ENCODE measurements around the gene STC2. TPM values are rescaled to one million over a fixed set of nuclear protein-coding genes. Genes with fewer than 3 reads are reported as not detected.

The STC2 gene
- total and polyA plus RNA-seq, 4 donors, result 0.79 to 2.2 (median 1.8) TPM

DNA sequence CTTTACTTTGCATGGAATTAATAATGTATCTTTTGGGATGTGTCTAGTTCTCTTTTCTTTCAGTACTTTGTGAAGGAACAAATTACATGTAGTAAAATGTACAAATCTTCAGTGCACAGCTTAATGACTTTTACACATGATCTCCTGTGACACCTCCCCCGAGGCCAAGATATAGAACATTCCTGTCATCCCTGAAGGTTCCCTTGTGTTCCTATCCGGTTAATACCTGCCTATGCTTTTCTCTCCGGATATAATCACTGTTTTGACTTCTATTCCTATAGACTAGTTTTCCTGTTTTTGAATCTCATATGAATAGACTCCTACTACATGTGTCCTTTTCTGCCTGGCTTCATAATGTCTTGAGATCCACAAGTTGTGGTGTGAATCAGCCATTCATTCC lies 21.5 kb downstream of the STC2 start:
- no peak for DNase-seq (ENCODE audit: low read depth in 4 of 6, low spot score in 6 of 6)
- Histone ChIP-seq H3K4me1 (ENCODE audit: control insufficient read depth, insufficient read depth, low read length) (peaks cover 33% of the 10 kb centered on the region), H3K4me3 (ENCODE audit: low read depth, low read length) (no peak overlapping the region), H3K27me3 (ENCODE audit: control insufficient read depth, insufficient read depth, low read length) (peaks cover 2% of the 10 kb centered on the region), H3K36me3 (ENCODE audit: control insufficient read depth, insufficient read depth, low read length) (no peaks in the 10 kb centered on the region), H3K9me3 (ENCODE audit: control insufficient read depth, insufficient read depth, low read length) (peaks cover 2% of the 10 kb centered on the region), H3K27ac (ENCODE audit: low read depth, low read length) (no peak overlapping the region)
- 93% methylated on average over 2 of the region's 3 CpGs for WGBS (ENCODE audit: insufficient coverage)

DNA sequence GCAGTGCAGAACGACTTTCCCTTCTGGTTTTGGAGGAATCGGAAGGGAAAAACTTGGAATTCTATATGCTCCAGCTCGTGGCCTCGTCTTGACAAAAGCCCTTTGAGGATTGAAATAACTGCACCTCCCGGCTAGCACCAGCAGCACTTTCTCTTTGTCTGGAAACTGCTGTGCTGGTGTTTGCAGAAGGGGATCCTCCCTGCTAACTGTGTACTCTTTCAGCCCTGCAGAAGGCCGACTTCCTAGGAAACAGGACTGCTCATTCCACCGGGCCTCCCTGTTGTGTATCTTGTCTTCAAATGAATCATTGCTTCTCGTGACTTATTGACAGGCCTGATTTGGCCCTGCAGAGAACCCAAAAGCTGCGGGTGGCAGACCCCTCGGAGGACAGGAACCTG lies 23.6 kb downstream of the STC2 start:
- H3K9me3 ChIP-seq (ENCODE audit: control insufficient read depth, insufficient read depth, low read length), result peaks cover 2% of the 10 kb centered on the region
- peaks cover 15% of the 10 kb centered on the region for H3K4me1 ChIP-seq (ENCODE audit: control insufficient read depth, insufficient read depth, low read length)
- whole genome bisulfite sequencing (ENCODE audit: insufficient coverage), result 39% methylated on average over 9 of the region's 10 CpGs
- no peaks in the 10 kb centered on the region for H3K36me3 ChIP-seq (ENCODE audit: control insufficient read depth, insufficient read depth, low read length)
- H3K27me3 ChIP-seq (ENCODE audit: control insufficient read depth, insufficient read depth, low read length), result peaks cover 4% of the 10 kb centered on the region
- no peak overlapping the region for H3K27ac ChIP-seq (ENCODE audit: low read depth, low read length)
- no peak overlapping the region for H3K4me3 ChIP-seq (ENCODE audit: low read depth, low read length)
- no peak for DNase-seq (ENCODE audit: low read depth in 4 of 6, low spot score in 6 of 6)

DNA sequence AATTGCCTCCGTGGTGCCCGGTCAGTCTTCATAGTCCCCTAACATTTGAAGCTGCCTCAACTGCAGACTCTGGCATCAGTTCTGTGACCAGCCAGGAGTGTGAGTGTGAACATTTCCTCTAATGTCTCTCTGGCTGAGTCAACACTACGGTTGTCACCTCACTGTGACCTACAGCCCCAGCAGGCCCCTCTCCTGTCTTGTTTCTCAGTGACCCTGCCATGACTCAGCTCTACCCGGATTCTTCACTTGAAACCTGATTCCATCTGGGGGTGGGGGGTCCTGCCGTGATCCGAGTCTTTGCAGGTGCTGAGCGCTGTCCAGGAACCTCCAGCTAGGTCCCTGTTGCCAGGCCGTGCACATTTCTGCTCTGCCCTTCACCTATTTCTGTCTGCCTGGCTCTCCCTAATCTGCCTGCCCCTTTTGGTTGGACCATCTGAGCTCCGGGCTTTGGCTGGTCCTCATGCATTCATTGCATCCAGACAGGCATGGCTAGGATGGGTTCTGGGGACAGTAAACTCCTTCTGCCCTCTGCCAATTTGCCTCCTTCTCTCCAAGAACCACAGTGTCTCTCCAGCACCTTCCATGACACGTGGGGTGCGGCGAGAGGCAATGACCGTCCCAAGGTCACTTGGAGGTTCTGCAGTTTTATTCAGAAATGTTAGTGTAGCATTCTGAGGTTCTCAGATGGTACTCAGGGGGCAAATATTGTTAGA lies 24.2 kb downstream of the STC2 start:
- WGBS (ENCODE audit: insufficient coverage), result 65% methylated on average over 9 of the region's 13 CpGs
- H3K27ac ChIP-seq (ENCODE audit: low read depth, low read length), result no peak overlapping the region
- no peaks in the 10 kb centered on the region for H3K36me3 ChIP-seq (ENCODE audit: control insufficient read depth, insufficient read depth, low read length)

DNA sequence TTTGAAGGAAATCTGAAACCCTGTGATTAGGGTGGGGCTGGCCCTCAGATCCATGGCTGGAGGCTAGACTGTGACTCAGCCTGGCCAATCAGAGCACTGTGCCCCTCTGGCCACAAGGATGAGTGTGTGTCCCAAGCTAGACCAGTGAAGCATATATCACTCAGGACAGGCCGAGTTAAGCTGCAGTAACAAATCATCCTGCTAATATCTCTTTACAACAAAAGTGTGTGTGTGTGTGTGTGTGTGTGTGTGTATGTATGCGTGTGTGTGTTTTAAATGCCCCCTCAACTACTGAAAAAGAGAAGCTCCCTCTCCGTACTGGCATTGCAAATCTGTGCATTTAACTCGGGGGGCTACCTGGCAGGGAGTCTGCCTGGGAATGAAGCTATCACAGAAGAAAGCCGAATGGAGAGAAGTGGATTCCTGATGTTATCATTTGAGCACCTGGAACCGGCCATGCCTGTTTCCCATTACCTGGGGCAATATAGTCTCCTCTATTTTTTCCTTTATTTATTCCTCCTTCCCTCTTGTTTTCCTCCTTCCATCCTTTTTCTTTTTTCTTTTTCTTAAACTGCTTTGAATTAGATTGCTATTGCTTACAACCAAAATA lies 25.6 kb downstream of the STC2 start:
- H3K4me1 ChIP-seq (ENCODE audit: control insufficient read depth, insufficient read depth, low read length), result peaks cover 13% of the 10 kb centered on the region
- peaks cover 4% of the 10 kb centered on the region for H3K27me3 ChIP-seq (ENCODE audit: control insufficient read depth, insufficient read depth, low read length)
- DNase-seq (ENCODE audit: low read depth in 4 of 6, low spot score in 6 of 6), result no peak
- no peaks in the 10 kb centered on the region for H3K36me3 ChIP-seq (ENCODE audit: control insufficient read depth, insufficient read depth, low read length)
- no peak overlapping the region for H3K4me3 ChIP-seq (ENCODE audit: low read depth, low read length)
- H3K9me3 ChIP-seq (ENCODE audit: control insufficient read depth, insufficient read depth, low read length), result no peaks in the 10 kb centered on the region
- 67% methylated on average over 4 of the region's 6 CpGs for WGBS (ENCODE audit: insufficient coverage)
- no peak overlapping the region for H3K27ac ChIP-seq (ENCODE audit: low read depth, low read length)

More for the DNA sequence above, 24.2 kb downstream of the STC2 start:
- Histone ChIP-seq H3K9me3 (ENCODE audit: control insufficient read depth, insufficient read depth, low read length) (peaks cover 2% of the 10 kb centered on the region), H3K27me3 (ENCODE audit: control insufficient read depth, insufficient read depth, low read length) (peaks cover 4% of the 10 kb centered on the region), H3K4me3 (ENCODE audit: low read depth, low read length) (no peak overlapping the region), H3K4me1 (ENCODE audit: control insufficient read depth, insufficient read depth, low read length) (peaks cover 13% of the 10 kb centered on the region)
- no peak for DNase-seq (ENCODE audit: low read depth in 4 of 6, low spot score in 6 of 6)

GRCh38 chr5:173301695-173302545 lies 26.3 kb downstream of the STC2 start:
- H3K27ac ChIP-seq (ENCODE audit: low read depth, low read length), result no peak overlapping the region
- peak in 1 of 6 donors; percentile 32 for DNase-seq (ENCODE audit: low read depth in 4 of 6, low spot score in 6 of 6)
- H3K36me3 ChIP-seq (ENCODE audit: control insufficient read depth, insufficient read depth, low read length), result no peaks in the 10 kb centered on the region
- H3K9me3 ChIP-seq (ENCODE audit: control insufficient read depth, insufficient read depth, low read length), result no peaks in the 10 kb centered on the region
- no peak overlapping the region for H3K4me3 ChIP-seq (ENCODE audit: low read depth, low read length)
- H3K27me3 ChIP-seq (ENCODE audit: control insufficient read depth, insufficient read depth, low read length), result peaks cover 4% of the 10 kb centered on the region
- WGBS (ENCODE audit: insufficient coverage), result 54% methylated on average over 16 of the region's 17 CpGs
- H3K4me1 ChIP-seq (ENCODE audit: control insufficient read depth, insufficient read depth, low read length), result peaks cover 13% of the 10 kb centered on the region

DNA sequence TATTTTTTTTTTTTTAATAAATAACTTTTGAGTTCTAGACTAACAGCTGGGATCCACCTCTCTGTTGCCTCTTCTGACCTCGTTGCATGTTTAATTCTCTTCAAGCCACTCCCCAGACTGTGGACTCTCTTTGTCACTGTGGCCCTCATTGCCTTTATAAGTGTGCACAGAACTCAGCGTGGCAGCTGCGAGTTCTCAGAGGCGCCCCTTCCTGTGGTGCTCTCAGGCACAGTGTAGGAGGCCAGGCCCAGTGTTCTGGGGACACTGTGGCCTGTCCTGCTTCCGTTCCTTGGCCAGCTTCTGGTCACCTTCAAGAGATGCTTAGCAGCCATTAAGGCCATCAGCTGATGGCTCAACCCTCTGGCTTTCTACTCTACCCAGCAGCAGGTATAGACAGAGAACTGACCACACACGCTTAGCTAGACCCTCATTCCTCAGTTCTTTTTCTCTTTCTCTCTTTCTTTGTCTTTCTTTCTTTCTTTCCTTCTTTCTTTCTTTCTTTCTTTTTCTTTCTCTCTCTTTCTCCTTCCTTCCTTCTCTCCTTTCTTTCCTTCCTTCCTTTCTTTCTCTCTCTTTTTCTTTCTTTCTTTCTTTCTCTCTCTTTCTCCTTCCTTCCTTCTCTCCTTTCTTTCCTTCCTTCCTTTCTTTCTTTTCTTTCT lies 27.7 kb downstream of the STC2 start:
- WGBS (ENCODE audit: insufficient coverage), result 69% methylated on average over 6 of the region's 6 CpGs
- Histone ChIP-seq H3K9me3 (ENCODE audit: control insufficient read depth, insufficient read depth, low read length) (no peaks in the 10 kb centered on the region), H3K36me3 (ENCODE audit: control insufficient read depth, insufficient read depth, low read length) (no peaks in the 10 kb centered on the region), H3K4me1 (ENCODE audit: control insufficient read depth, insufficient read depth, low read length) (peaks cover 13% of the 10 kb centered on the region), H3K27me3 (ENCODE audit: control insufficient read depth, insufficient read depth, low read length) (peaks cover 4% of the 10 kb centered on the region), H3K4me3 (ENCODE audit: low read depth, low read length) (no peak overlapping the region), H3K27ac (ENCODE audit: low read depth, low read length) (no peak overlapping the region)
- no peak for DNase-seq (ENCODE audit: low read depth in 4 of 6, low spot score in 6 of 6)

DNA sequence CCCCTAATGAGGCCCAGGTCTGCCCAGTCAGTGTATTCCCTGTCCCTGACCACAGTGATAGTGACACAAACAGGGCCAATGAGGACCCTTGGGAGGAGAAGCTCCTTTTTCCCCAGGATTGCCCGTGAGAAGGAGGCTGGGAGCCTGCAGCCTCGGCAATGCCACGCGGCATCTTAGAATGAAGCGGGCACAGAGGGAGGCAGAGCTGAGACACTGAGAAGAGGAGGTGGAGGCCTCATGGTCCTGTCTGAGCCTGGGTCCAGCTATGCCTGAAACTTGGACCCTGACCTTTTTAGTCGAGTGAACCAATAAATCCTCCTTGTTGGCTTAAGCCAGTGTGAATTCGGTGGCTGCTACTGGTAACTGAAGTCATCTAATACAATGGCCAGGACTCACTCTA lies 28.4 kb downstream of the STC2 start:
- Histone ChIP-seq H3K27ac (ENCODE audit: low read depth, low read length) (no peak overlapping the region), H3K4me1 (ENCODE audit: control insufficient read depth, insufficient read depth, low read length) (peaks cover 13% of the 10 kb centered on the region), H3K9me3 (ENCODE audit: control insufficient read depth, insufficient read depth, low read length) (no peaks in the 10 kb centered on the region), H3K27me3 (ENCODE audit: control insufficient read depth, insufficient read depth, low read length) (peaks cover 7% of the 10 kb centered on the region), H3K36me3 (ENCODE audit: control insufficient read depth, insufficient read depth, low read length) (no peaks in the 10 kb centered on the region), H3K4me3 (ENCODE audit: low read depth, low read length) (no peak overlapping the region)
- 79% methylated on average over 7 of the region's 7 CpGs for WGBS (ENCODE audit: insufficient coverage)
- no peak for DNase-seq (ENCODE audit: low read depth in 4 of 6, low spot score in 6 of 6)

- H3K27me3 ChIP-seq (ENCODE audit: control insufficient read depth, insufficient read depth, low read length), result peaks cover 10% of the 10 kb centered on the region
- no peaks in the 10 kb centered on the region for H3K36me3 ChIP-seq (ENCODE audit: control insufficient read depth, insufficient read depth, low read length)
- H3K4me3 ChIP-seq (ENCODE audit: low read depth, low read length), result no peak overlapping the region
- H3K27ac ChIP-seq (ENCODE audit: low read depth, low read length), result no peak overlapping the region
- no peaks in the 10 kb centered on the region for H3K9me3 ChIP-seq (ENCODE audit: control insufficient read depth, insufficient read depth, low read length)
- 60% methylated on average over 14 of the region's 19 CpGs for WGBS (ENCODE audit: insufficient coverage)
- H3K4me1 ChIP-seq (ENCODE audit: control insufficient read depth, insufficient read depth, low read length), result peaks cover 23% of the 10 kb centered on the region
- DNase-seq (ENCODE audit: low read depth in 4 of 6, low spot score in 6 of 6), result no peak
Measured at GRCh38 chr5:173298213-173298926, 29.8 kb downstream of the STC2 start.

DNA sequence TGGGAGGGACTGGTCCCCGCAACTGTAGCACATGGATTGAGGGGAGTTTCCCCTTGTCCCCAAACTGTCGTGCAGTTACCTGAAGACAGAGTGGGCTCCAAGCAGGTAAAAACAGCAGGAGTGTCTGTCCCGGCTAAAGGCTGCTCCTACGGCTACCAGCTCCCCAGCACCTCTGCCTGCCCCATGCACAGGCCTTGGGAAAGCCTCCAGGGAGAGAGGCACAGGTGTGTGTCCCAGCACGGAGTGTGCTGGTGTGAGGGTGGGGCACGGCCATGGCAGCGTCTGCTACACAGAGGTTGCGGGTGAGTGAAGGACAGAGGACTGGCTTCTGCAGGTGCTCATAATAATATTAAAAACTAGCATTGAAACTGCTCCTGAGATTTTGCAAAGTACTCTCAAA lies 30.4 kb downstream of the STC2 start:
- H3K27ac ChIP-seq (ENCODE audit: low read depth, low read length), result no peak overlapping the region
- 90% methylated on average over 4 of the region's 8 CpGs for WGBS (ENCODE audit: insufficient coverage)
- no peak for DNase-seq (ENCODE audit: low read depth in 4 of 6, low spot score in 6 of 6)
- H3K4me3 ChIP-seq (ENCODE audit: low read depth, low read length), result no peak overlapping the region
- H3K27me3 ChIP-seq (ENCODE audit: control insufficient read depth, insufficient read depth, low read length), result peaks cover 10% of the 10 kb centered on the region
- no peaks in the 10 kb centered on the region for H3K9me3 ChIP-seq (ENCODE audit: control insufficient read depth, insufficient read depth, low read length)
- H3K4me1 ChIP-seq (ENCODE audit: control insufficient read depth, insufficient read depth, low read length), result peaks cover 23% of the 10 kb centered on the region
- H3K36me3 ChIP-seq (ENCODE audit: control insufficient read depth, insufficient read depth, low read length), result no peaks in the 10 kb centered on the region
